Measurements from ENCODE around the gene RAD18.

DNA sequence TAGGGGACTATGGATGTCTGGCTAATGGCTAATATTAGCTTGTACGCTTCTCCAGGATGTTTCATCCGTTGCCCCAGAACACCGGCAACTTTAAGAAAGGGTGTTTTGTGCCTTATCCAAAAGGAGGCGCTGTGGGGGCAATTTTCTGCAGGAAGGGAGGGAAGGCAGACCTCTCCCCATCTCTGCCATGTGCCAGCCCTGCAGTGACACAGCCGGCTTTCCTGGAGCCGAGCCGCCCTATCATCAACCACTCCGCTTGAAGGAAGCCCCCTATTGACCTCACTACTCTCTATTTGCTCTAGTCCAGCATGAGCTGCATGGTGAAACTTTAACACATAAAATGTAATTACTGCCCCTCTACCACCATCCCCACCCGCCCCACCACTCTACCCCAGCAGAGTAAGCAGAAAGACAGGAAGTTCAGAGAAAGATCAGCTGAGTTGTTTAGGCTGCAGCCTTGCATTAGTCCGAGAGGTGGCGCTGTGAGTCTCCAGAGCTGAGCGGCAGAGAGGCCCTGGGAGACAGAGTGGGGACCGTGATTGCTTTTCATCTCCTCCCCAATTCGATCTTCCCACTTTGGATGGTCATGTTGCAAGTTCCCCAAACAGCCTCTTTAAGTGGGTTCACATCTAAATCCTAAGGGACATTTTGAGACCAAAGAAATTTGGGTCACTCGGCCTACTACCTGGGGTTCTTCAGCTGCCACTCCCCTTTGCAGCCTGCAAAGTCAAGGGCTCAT is 24.5 kb upstream of the RAD18 start:
- peak; percentile 52 to 77; a peak in 3 of 4 replicates for TF ChIP-seq RAD21 (CRISPR knock-in tag; conservative IDR thresholded peaks at IDR 0.05 in 1 of 2, IDR thresholded peaks at IDR 0.05 in 1 of 2)
- TF ChIP-seq, protein P1, sequence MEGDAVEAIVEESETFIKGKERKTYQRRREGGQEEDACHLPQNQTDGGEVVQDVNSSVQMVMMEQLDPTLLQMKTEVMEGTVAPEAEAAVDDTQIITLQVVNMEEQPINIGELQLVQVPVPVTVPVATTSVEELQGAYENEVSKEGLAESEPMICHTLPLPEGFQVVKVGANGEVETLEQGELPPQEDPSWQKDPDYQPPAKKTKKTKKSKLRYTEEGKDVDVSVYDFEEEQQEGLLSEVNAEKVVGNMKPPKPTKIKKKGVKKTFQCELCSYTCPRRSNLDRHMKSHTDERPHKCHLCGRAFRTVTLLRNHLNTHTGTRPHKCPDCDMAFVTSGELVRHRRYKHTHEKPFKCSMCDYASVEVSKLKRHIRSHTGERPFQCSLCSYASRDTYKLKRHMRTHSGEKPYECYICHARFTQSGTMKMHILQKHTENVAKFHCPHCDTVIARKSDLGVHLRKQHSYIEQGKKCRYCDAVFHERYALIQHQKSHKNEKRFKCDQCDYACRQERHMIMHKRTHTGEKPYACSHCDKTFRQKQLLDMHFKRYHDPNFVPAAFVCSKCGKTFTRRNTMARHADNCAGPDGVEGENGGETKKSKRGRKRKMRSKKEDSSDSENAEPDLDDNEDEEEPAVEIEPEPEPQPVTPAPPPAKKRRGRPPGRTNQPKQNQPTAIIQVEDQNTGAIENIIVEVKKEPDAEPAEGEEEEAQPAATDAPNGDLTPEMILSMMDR (IDR thresholded peaks at IDR 0.05 in 2 of 3, conservative IDR thresholded peaks at IDR 0.05 in 1 of 3; ENCODE audit: insufficient read depth in 2 of 3, low read depth in 1 of 3, low read length in 3 of 3), result peak; percentile 85 to 89 (median 88)
- TF ChIP-seq, protein P2, sequence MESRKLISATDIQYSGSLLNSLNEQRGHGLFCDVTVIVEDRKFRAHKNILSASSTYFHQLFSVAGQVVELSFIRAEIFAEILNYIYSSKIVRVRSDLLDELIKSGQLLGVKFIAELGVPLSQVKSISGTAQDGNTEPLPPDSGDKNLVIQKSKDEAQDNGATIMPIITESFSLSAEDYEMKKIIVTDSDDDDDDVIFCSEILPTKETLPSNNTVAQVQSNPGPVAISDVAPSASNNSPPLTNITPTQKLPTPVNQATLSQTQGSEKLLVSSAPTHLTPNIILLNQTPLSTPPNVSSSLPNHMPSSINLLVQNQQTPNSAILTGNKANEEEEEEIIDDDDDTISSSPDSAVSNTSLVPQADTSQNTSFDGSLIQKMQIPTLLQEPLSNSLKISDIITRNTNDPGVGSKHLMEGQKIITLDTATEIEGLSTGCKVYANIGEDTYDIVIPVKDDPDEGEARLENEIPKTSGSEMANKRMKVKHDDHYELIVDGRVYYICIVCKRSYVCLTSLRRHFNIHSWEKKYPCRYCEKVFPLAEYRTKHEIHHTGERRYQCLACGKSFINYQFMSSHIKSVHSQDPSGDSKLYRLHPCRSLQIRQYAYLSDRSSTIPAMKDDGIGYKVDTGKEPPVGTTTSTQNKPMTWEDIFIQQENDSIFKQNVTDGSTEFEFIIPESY (CRISPR knock-in tag; IDR thresholded peaks at IDR 0.05), result no peak
- no peak for TF ChIP-seq MAFF (IDR thresholded peaks at IDR 0.05; ENCODE audit: low read length)
- no peak for TF ChIP-seq CREB1 (IDR thresholded peaks at IDR 0.05)
- no peak for TF ChIP-seq CREB1 (CRISPR knock-in tag; IDR thresholded peaks at IDR 0.05)
- no peak for TF ChIP-seq RFX5 (IDR thresholded peaks at IDR 0.05; ENCODE audit: low read depth, low read length)
- TF ChIP-seq, protein P3, sequence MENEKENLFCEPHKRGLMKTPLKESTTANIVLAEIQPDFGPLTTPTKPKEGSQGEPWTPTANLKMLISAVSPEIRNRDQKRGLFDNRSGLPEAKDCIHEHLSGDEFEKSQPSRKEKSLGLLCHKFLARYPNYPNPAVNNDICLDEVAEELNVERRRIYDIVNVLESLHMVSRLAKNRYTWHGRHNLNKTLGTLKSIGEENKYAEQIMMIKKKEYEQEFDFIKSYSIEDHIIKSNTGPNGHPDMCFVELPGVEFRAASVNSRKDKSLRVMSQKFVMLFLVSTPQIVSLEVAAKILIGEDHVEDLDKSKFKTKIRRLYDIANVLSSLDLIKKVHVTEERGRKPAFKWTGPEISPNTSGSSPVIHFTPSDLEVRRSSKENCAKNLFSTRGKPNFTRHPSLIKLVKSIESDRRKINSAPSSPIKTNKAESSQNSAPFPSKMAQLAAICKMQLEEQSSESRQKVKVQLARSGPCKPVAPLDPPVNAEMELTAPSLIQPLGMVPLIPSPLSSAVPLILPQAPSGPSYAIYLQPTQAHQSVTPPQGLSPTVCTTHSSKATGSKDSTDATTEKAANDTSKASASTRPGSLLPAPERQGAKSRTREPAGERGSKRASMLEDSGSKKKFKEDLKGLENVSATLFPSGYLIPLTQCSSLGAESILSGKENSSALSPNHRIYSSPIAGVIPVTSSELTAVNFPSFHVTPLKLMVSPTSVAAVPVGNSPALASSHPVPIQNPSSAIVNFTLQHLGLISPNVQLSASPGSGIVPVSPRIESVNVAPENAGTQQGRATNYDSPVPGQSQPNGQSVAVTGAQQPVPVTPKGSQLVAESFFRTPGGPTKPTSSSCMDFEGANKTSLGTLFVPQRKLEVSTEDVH (IDR thresholded peaks at IDR 0.05; ENCODE audit: low read depth, partially characterized antibody), result no peak
- no peak for TF ChIP-seq MTA1 (IDR thresholded peaks at IDR 0.05; ENCODE audit: borderline replicate concordance)
- TF ChIP-seq POLR2A (conservative IDR thresholded peaks at IDR 0.05), result no peak
- no peak for TF ChIP-seq NCOR1 (IDR thresholded peaks at IDR 0.05)
- TF ChIP-seq CHD2 (IDR thresholded peaks at IDR 0.05; ENCODE audit: low read depth, low read length), result no peak
- no peak for TF ChIP-seq POLR2AphosphoS5 (IDR thresholded peaks at IDR 0.05; ENCODE audit: control insufficient read depth, insufficient read depth, low read depth, low read length)
- TF ChIP-seq TOE1 (IDR thresholded peaks at IDR 0.05; ENCODE audit: borderline replicate concordance), result no peak
- no peak for TF ChIP-seq TOE1 (CRISPR knock-in tag; IDR thresholded peaks at IDR 0.05; ENCODE audit: borderline replicate concordance, low read depth)
- TF ChIP-seq BDP1 (IDR thresholded peaks at IDR 0.05; ENCODE audit: insufficient read depth, insufficient read length), result no peak
